DND-41 (cell line): ENCODE measurements around the gene ERAP2.

ENCODE experiments used
- ATAC-seq: fragments of 200-7000 bp; cut with Tn5 transposase; 3 replicates; pipeline ENCODE4 v1.9.1; 2021; ENCODE audit warnings: low read depth; ENCODE audit not compliant: insufficient read depth
- DNase-seq: peaks from one replicate; pipeline ENCODE4 v3.0.0-alpha.2; 2020
- H2AFZ ChIP-seq: 2 replicates; pipeline ENCODE4 v1.6.0; 2012; ENCODE audit warnings: low read depth, low read length
- H3K27ac ChIP-seq: 2 replicates; pipeline ENCODE4 v1.5.1; 2012; ENCODE audit warnings: low read length, inconsistent platforms
- H3K27me3 ChIP-seq: fragments of 200-600 bp; sonication (generic); 2 replicates; pipeline ENCODE4 v1.6.0; 2012; ENCODE audit warnings: low read length, mild to moderate bottlenecking, inconsistent platforms; ENCODE audit not compliant: insufficient read depth, poor library complexity
- H3K36me3 ChIP-seq: 2 replicates; pipeline ENCODE4 v1.5.1; 2012; ENCODE audit warnings: low read length, inconsistent platforms; ENCODE audit not compliant: insufficient read depth
- H3K4me1 ChIP-seq: 2 replicates; pipeline ENCODE4 v1.5.1; 2012; ENCODE audit warnings: mild to moderate bottlenecking, low read length; ENCODE audit not compliant: insufficient read depth
- H3K4me2 ChIP-seq: 2 replicates; pipeline ENCODE4 v1.6.0; 2012; ENCODE audit warnings: mild to moderate bottlenecking, moderate library complexity, low read length, inconsistent platforms; ENCODE audit not compliant: insufficient read depth
- H3K4me3 ChIP-seq, 2 experiments: fragments of 200-600 bp in 1 of 2; shearing (Covaris generic) in 1 of 2; 2 replicates each; pipeline ENCODE4 v1.5.1; 2012 to 2016; ENCODE audit warnings: inconsistent platforms in 2 of 2, low read length in 2 of 2, mild to moderate bottlenecking in 2 of 2, low read depth in 1 of 2, moderate library complexity in 1 of 2
- H3K79me2 ChIP-seq: 2 replicates; pipeline ENCODE4 v1.6.0; 2012; ENCODE audit warnings: low read length, inconsistent platforms; ENCODE audit not compliant: insufficient read depth
- H3K9ac ChIP-seq: 2 replicates; pipeline ENCODE4 v1.6.0; 2012; ENCODE audit warnings: low read depth, mild to moderate bottlenecking, inconsistent platforms, low read length, moderate library complexity
- H3K9me3 ChIP-seq: 2 replicates; pipeline ENCODE4 v1.5.1; 2012; ENCODE audit warnings: low read length, moderate library complexity, mild to moderate bottlenecking, inconsistent platforms; ENCODE audit not compliant: insufficient read depth, severe bottlenecking
- H4K20me1 ChIP-seq: 2 replicates; pipeline ENCODE4 v1.6.0; 2012; ENCODE audit warnings: low read length; ENCODE audit not compliant: insufficient read depth
- EZH2 ChIP-seq: IDR thresholded peaks from 3 replicates; pipeline ENCODE4 v1.6.1; 2012; ENCODE audit warnings: borderline replicate concordance, low read depth, mild to moderate bottlenecking, moderate library complexity, low read length, inconsistent platforms; ENCODE audit not compliant: severe bottlenecking
- TF ChIP-seq, protein P1 (sequence below): IDR thresholded peaks from 2 replicates; pipeline ENCODE4 v1.5.1; 2012; ENCODE audit warnings: borderline replicate concordance, low read length, moderate library complexity, mild to moderate bottlenecking; ENCODE audit not compliant: poor library complexity, severe bottlenecking; ENCODE audit errors: extremely low read depth

Gene ERAP2

GRCh38 chr5:96863114-96863513 lies 13.2 kb upstream of the ERAP2 start:
- Histone ChIP-seq H3K9ac (no peak overlapping the region), H2AFZ (0 out of 2 replicates have a peak overlapping the region, but pooled peaks have one; percentile 10), H3K27me3 (no peaks in the 10 kb centered on the region), H3K4me1 (peaks cover 28% of the 10 kb centered on the region), H3K4me2 (no peak overlapping the region), H3K9me3 (no peaks in the 10 kb centered on the region), H3K4me3 (no peak overlapping the region), H3K36me3 (no peaks in the 10 kb centered on the region), H4K20me1 (no peaks in the 10 kb centered on the region), H3K27ac (no peak overlapping the region), H3K79me2 (no peaks in the 10 kb centered on the region)
- ATAC-seq (peak; percentile 44), DNase-seq (no peak)
- no peak for TF ChIP-seq EZH2
- TF ChIP-seq, protein P1, sequence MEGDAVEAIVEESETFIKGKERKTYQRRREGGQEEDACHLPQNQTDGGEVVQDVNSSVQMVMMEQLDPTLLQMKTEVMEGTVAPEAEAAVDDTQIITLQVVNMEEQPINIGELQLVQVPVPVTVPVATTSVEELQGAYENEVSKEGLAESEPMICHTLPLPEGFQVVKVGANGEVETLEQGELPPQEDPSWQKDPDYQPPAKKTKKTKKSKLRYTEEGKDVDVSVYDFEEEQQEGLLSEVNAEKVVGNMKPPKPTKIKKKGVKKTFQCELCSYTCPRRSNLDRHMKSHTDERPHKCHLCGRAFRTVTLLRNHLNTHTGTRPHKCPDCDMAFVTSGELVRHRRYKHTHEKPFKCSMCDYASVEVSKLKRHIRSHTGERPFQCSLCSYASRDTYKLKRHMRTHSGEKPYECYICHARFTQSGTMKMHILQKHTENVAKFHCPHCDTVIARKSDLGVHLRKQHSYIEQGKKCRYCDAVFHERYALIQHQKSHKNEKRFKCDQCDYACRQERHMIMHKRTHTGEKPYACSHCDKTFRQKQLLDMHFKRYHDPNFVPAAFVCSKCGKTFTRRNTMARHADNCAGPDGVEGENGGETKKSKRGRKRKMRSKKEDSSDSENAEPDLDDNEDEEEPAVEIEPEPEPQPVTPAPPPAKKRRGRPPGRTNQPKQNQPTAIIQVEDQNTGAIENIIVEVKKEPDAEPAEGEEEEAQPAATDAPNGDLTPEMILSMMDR: no peak

DNA sequence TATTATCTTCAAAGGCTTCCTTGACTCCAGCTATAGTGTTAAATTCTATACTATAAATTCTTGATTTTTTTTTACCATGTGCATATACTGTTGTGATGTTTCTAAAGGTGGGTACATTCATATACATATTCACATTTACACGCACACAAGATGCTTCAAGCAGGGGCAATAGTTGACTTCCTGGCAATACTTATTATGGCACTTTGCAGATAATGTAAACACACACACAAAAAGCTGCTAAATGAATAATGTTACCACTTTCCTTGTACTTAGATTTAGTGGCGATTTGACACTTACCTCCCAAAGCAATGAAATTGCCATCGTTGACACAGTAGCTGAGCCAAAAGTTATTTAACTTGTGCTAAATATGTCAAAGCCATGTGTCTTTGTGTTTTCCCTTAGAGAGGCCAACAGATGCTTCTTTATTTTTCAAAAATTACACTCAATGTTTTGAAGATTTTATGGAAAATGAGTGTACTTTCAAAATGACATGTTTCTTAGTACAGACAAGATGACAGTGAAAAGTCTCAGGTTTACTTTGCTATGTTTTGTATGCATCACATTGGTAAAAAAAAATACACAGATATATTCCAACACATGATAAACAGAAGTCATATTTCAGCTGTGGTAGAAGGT lies 12.2 kb upstream of the ERAP2 start:
- ATAC-seq: no peak
- no peaks in the 10 kb centered on the region for H4K20me1 ChIP-seq

DNA sequence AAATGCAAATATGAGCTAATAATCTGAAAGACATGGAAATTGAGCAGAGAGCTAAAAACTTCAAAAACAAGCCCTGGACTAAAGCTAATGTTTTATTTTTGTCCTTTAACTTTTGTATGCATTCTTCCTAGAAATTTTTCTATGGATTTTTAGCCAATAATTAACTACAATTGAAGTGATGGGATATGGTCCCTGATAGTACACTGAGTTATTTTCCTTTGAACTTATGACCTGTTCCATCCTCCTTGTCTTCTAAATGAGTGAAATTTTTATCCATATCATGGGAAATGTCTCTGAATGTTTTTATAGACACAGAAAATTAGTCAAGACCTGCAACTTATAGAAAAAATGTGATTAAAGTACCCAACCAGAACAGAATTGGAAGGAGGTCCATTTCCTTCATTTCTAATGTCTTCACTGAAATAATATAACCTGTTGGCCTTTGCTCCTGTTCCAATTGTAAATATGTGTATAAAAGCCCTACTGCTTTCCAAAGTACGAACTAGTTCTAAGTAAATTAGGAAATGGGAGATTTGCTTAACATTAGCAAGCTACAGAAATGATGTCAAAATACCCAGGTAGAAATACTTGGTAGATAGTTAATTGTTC lies 11.3 kb upstream of the ERAP2 start:
- DNase-seq: no peak
- no peak for ATAC-seq
- Histone ChIP-seq H3K9me3 (no peaks in the 10 kb centered on the region), H3K9ac (no peak overlapping the region), H3K27ac (no peak overlapping the region), H4K20me1 (no peaks in the 10 kb centered on the region), H3K4me3 (no peak overlapping the region), H3K36me3 (no peaks in the 10 kb centered on the region), H3K4me2 (no peak overlapping the region), H3K79me2 (no peaks in the 10 kb centered on the region), H3K27me3 (no peaks in the 10 kb centered on the region), H2AFZ (no peak overlapping the region), H3K4me1 (peaks cover 27% of the 10 kb centered on the region)
- TF ChIP-seq EZH2: no peak
- TF ChIP-seq, protein P1: no peak

More for the DNA sequence above, 12.2 kb upstream of the ERAP2 start:
- no peaks in the 10 kb centered on the region for H3K79me2 ChIP-seq
- H3K4me2 ChIP-seq: no peak overlapping the region
- no peak overlapping the region for H3K9ac ChIP-seq
- TF ChIP-seq, protein P1: no peak
- no peak for TF ChIP-seq EZH2
- H3K4me3 ChIP-seq: no peak overlapping the region
- H3K9me3 ChIP-seq: no peaks in the 10 kb centered on the region
- no peak for DNase-seq
- H3K4me1 ChIP-seq: peaks cover 28% of the 10 kb centered on the region
- no peak overlapping the region for H2AFZ ChIP-seq
- no peaks in the 10 kb centered on the region for H3K27me3 ChIP-seq
- no peaks in the 10 kb centered on the region for H3K36me3 ChIP-seq
- H3K27ac ChIP-seq: no peak overlapping the region
